Lung (tissue), 12 donors: Measurements from ENCODE around the gene FEM1C. TPM values are rescaled to one million over a fixed set of nuclear protein-coding genes. Genes with fewer than 3 reads are reported as not detected.

Source experiments
- ATAC-seq: fragments of 200-7000 bp; cut with Tn5 transposase; one replicate; pipeline ENCODE4 v1.9.1; 2020; ENCODE audit warnings: moderate number of reproducible peaks; ENCODE audit not compliant: insufficient read depth, low FRiP score
- DNase-seq, 3 donors: peaks; one replicate each; pipeline ENCODE4 v3.0.0-alpha.2; 2013 to 2017
- H3K27ac ChIP-seq, 2 donors: one replicate each; pipeline ENCODE4 v1.5.1; 2013; ENCODE audit warnings: mild to moderate bottlenecking in 2 of 2, moderate library complexity in 2 of 2, control low read depth in 1 of 2, inconsistent platforms in 1 of 2, low read depth in 1 of 2, low read length in 1 of 2
- H3K27me3 ChIP-seq, 3 donors: one replicate each; pipeline ENCODE4 v1.5.1; 2013; ENCODE audit warnings: low read length in 2 of 3; ENCODE audit not compliant: control insufficient read depth in 3 of 3, insufficient read depth in 3 of 3
- H3K36me3 ChIP-seq, 4 donors: one replicate each; pipeline ENCODE4 v1.5.1; 2013; ENCODE audit warnings: low read length in 4 of 4, mild to moderate bottlenecking in 1 of 4, moderate library complexity in 1 of 4; ENCODE audit not compliant: control insufficient read depth in 4 of 4, insufficient read depth in 4 of 4
- H3K4me1 ChIP-seq, 5 donors: one replicate each; pipeline ENCODE4 v1.5.1; 2013; ENCODE audit warnings: low read length in 5 of 5, mild to moderate bottlenecking in 2 of 5, moderate library complexity in 1 of 5; ENCODE audit not compliant: control insufficient read depth in 5 of 5, insufficient read depth in 5 of 5
- H3K4me3 ChIP-seq: one replicate; pipeline ENCODE4 v1.5.1; 2013; ENCODE audit warnings: mild to moderate bottlenecking, control low read depth, moderate library complexity
- H3K9ac ChIP-seq, 2 donors: one replicate each; pipeline ENCODE4 v1.5.1; 2013; ENCODE audit warnings: low read length in 2 of 2, control low read depth in 1 of 2; ENCODE audit not compliant: insufficient read depth in 1 of 2
- H3K9me3 ChIP-seq, 4 donors: one replicate each; pipeline ENCODE4 v1.5.1; 2013; ENCODE audit warnings: low read length in 3 of 4, mild to moderate bottlenecking in 1 of 4, moderate library complexity in 1 of 4; ENCODE audit not compliant: control insufficient read depth in 4 of 4, insufficient read depth in 3 of 4
- WGBS, 2 donors: extraction: QIAGEN DNeasy Blood & Tissue Kit; methylation state at CpG; one replicate each; pipeline ENCODE4 v1.1.7; 2013; 5-methylcytosine and 5-hydroxymethylcytosine counted together
- polyA plus RNA-seq, 2 donors: library from polyadenylated mRNA; stranded (reverse); fragments of 200-250 nt; gene quantifications; one replicate each; pipeline ENCODE4 v1.2.1, GENCODE V29; 2013
- total RNA-seq, 2 donors: library from RNA; depleted of rRNA in 1 of 2; stranded (reverse); fragments of >200 nt in 1 of 2; gene quantifications; one replicate each; pipeline ENCODE4 v1.2.1, GENCODE V29; 2014 to 2021
- TF ChIP-seq, protein P1 (sequence below): IDR thresholded peaks from 2 replicates; pipeline ENCODE4 v1.5.1; 2012; ENCODE audit warnings: mild to moderate bottlenecking; ENCODE audit errors: control extremely low read depth, extremely low read depth
- donor health status: control.
- donor health status: control.
- donor health status: Bipolar disorder and iron deficiency.
- donor health status: healthy.
- donor health status: DM: yes; HTN: yes; CAD: no.

The FEM1C gene
- total and polyA plus RNA-seq, 4 donors = 8.0 to 47.9 (median 19.2) TPM

GRCh38 chr5:115490596-115490995 lies 54.0 kb downstream of the FEM1C start:
- Histone ChIP-seq H3K27ac (peak overlapping the region in 1 of 2 donors; percentile 32), H3K4me3 (no peak overlapping the region), H3K9me3 (no peaks in the 10 kb centered on the region), H3K36me3 (no peaks in the 10 kb centered on the region), H3K27me3 (no peaks in the 10 kb centered on the region), H3K4me1 (peaks cover 0 to 5% (median 0%) of the 10 kb centered on the region in 5 donors), H3K9ac (no peak overlapping the region)
- TF ChIP-seq, protein P1, sequence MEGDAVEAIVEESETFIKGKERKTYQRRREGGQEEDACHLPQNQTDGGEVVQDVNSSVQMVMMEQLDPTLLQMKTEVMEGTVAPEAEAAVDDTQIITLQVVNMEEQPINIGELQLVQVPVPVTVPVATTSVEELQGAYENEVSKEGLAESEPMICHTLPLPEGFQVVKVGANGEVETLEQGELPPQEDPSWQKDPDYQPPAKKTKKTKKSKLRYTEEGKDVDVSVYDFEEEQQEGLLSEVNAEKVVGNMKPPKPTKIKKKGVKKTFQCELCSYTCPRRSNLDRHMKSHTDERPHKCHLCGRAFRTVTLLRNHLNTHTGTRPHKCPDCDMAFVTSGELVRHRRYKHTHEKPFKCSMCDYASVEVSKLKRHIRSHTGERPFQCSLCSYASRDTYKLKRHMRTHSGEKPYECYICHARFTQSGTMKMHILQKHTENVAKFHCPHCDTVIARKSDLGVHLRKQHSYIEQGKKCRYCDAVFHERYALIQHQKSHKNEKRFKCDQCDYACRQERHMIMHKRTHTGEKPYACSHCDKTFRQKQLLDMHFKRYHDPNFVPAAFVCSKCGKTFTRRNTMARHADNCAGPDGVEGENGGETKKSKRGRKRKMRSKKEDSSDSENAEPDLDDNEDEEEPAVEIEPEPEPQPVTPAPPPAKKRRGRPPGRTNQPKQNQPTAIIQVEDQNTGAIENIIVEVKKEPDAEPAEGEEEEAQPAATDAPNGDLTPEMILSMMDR = no peak
- 72 to 82% methylated on average over 2 of the region's 2 CpGs for WGBS, 2 donors
- ATAC-seq = peak; percentile 68
- peak; percentile 61 to 77 (median 75) for DNase-seq

- H3K36me3 ChIP-seq = no peaks in the 10 kb centered on the region
- peaks cover 0 to 2% (median 0%) of the 10 kb centered on the region in 5 donors for H3K4me1 ChIP-seq
- H3K9me3 ChIP-seq = no peaks in the 10 kb centered on the region
- TF ChIP-seq, protein P1 = no peak
- no peak overlapping the region for H3K9ac ChIP-seq
- no peak overlapping the region for H3K4me3 ChIP-seq
- no peak overlapping the region for H3K27ac ChIP-seq
- peak in 2 of 3 donors; percentile 47 to 68 for DNase-seq
- ATAC-seq = no peak
- H3K27me3 ChIP-seq = no peaks in the 10 kb centered on the region
Observed at GRCh38 chr5:115489733-115490132, 54.8 kb downstream of the FEM1C start.

GRCh38 chr5:115487756-115488155 lies 56.8 kb downstream of the FEM1C start:
- Histone ChIP-seq H3K9me3 (no peaks in the 10 kb centered on the region), H3K27ac (no peak overlapping the region), H3K9ac (no peak overlapping the region), H3K27me3 (no peaks in the 10 kb centered on the region), H3K4me1 (peaks cover 0 to 4% (median 0%) of the 10 kb centered on the region in 5 donors), H3K36me3 (no peaks in the 10 kb centered on the region), H3K4me3 (no peak overlapping the region)
- TF ChIP-seq, protein P1 = no peak
- ATAC-seq (no peak), DNase-seq (no peak)

DNA sequence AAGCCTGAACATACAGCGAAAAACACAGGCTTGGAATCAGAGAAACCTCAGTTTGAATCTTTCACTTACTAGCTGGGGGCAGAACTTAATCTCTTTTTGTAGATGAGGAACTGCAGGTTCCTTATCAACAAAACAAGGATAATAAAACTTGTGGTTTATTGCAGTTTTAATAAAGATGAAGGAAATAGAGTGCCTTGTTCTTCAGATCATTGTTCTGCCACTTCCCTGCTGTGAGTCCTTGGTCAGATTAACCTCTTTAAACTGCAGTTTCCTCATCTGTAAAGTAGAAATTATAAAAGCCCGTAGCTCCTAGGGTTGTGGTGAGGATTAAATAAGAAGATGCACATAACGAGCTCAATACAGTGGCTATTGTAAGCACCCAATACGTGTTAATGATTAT lies 57.4 kb downstream of the FEM1C start:
- WGBS, 2 donors = 71 to 74% methylated on average over 4 of the region's 4 CpGs

More for the DNA sequence above, 57.4 kb downstream of the FEM1C start:
- H3K4me3 ChIP-seq = no peak overlapping the region
- no peak for DNase-seq
- ATAC-seq = no peak
- no peaks in the 10 kb centered on the region for H3K36me3 ChIP-seq
- H3K9ac ChIP-seq = no peak overlapping the region
- peaks cover 0 to 4% (median 0%) of the 10 kb centered on the region in 5 donors for H3K4me1 ChIP-seq
- no peaks in the 10 kb centered on the region for H3K9me3 ChIP-seq
- H3K27me3 ChIP-seq = no peaks in the 10 kb centered on the region
- H3K27ac ChIP-seq = no peak overlapping the region
- TF ChIP-seq, protein P1 = no peak
